Nephron (organoid): Measurements from ENCODE around the gene LBHD2.

Experiments
- H3K27ac Mint-ChIP-seq, 3 experiments: 2 replicates each; pipeline ENCODE4 v1.8.0; 2020; ENCODE audit warnings: mixed read lengths in 3 of 3, mild to moderate bottlenecking in 2 of 3, moderate library complexity in 1 of 3
- H3K27me3 Mint-ChIP-seq: 2 replicates; pipeline ENCODE4 v1.8.0; 2021; ENCODE audit warnings: low read depth, mild to moderate bottlenecking, moderate library complexity, mixed read lengths
- H3K36me3 Mint-ChIP-seq: 2 replicates; pipeline ENCODE4 v1.8.0; 2020; ENCODE audit warnings: low read depth, mixed read lengths
- H3K4me1 Mint-ChIP-seq: 2 replicates; pipeline ENCODE4 v1.8.0; 2020; ENCODE audit warnings: mixed read lengths
- H3K4me3 Mint-ChIP-seq, 3 experiments: 2 replicates each; pipeline ENCODE4 v1.8.0; 2020; ENCODE audit warnings: mild to moderate bottlenecking in 3 of 3, mixed read lengths in 3 of 3, moderate library complexity in 2 of 3
- H3K9me3 Mint-ChIP-seq: 2 replicates; pipeline ENCODE4 v1.8.0; 2020; ENCODE audit warnings: mixed read lengths
- CTCF ChIP-seq, 3 experiments: fragments of 200-600 bp; sonication (generic); IDR thresholded peaks; one replicate each; pipeline ENCODE4 v1.5.0; 2021; ENCODE audit warnings: antibody characterized with exemption in 3 of 3; ENCODE audit not compliant: unreplicated experiment in 3 of 3

LBHD2 gene

GRCh38 chr14:103070971-103071542 lies 13.0 kb upstream of the LBHD2 start:
- Mint-ChIP-seq H3K36me3 (no peaks in the 10 kb centered on the region), H3K4me1 (peaks cover 12% of the 10 kb centered on the region), H3K9me3 (no peaks in the 10 kb centered on the region), H3K4me3 (no peak overlapping the region), H3K27me3 (peaks cover 4% of the 10 kb centered on the region), H3K27ac (no peak overlapping the region)
- TF ChIP-seq CTCF (IDR thresholded peaks at IDR 0.05; ENCODE audit: unreplicated experiment in 3 of 3) = no peak

- no peak overlapping the region for H3K4me3 Mint-ChIP-seq
- H3K9me3 Mint-ChIP-seq = no peaks in the 10 kb centered on the region
- H3K27ac Mint-ChIP-seq = no peak overlapping the region
- no peaks in the 10 kb centered on the region for H3K36me3 Mint-ChIP-seq
- H3K27me3 Mint-ChIP-seq = peaks cover 4% of the 10 kb centered on the region
- no peak for TF ChIP-seq CTCF (IDR thresholded peaks at IDR 0.05; ENCODE audit: unreplicated experiment in 3 of 3)
- H3K4me1 Mint-ChIP-seq = peaks cover 12% of the 10 kb centered on the region
Observed at GRCh38 chr14:103071544-103072251, 12.3 kb upstream of the LBHD2 start.

- Mint-ChIP-seq H3K36me3 (no peaks in the 10 kb centered on the region), H3K9me3 (no peaks in the 10 kb centered on the region), H3K4me3 (no peak overlapping the region), H3K27ac (peak overlapping the region; percentile 63 to 80 (median 73)), H3K4me1 (peaks cover 5% of the 10 kb centered on the region), H3K27me3 (peaks cover 7% of the 10 kb centered on the region)
- no peak for TF ChIP-seq CTCF (IDR thresholded peaks at IDR 0.05; ENCODE audit: unreplicated experiment in 3 of 3)
Observed at GRCh38 chr14:103072595-103073366, 11.2 kb upstream of the LBHD2 start.

- Mint-ChIP-seq H3K36me3 (no peaks in the 10 kb centered on the region), H3K27me3 (peaks cover 14% of the 10 kb centered on the region), H3K4me1 (peaks cover 5% of the 10 kb centered on the region), H3K9me3 (no peaks in the 10 kb centered on the region), H3K27ac (peak overlapping the region in 2 of 3 experiments; percentile 73 to 80), H3K4me3 (no peak overlapping the region)
- TF ChIP-seq CTCF (IDR thresholded peaks at IDR 0.05; ENCODE audit: unreplicated experiment in 3 of 3) = no peak
Observed at GRCh38 chr14:103073367-103073875, 10.6 kb upstream of the LBHD2 start.

GRCh38 chr14:103073876-103074728 lies 9.9 kb upstream of the LBHD2 start:
- H3K4me1 Mint-ChIP-seq = peaks cover 5% of the 10 kb centered on the region
- peak overlapping the region; percentile 5 to 83 (median 69) for H3K27ac Mint-ChIP-seq
- H3K36me3 Mint-ChIP-seq = no peaks in the 10 kb centered on the region
- no peaks in the 10 kb centered on the region for H3K9me3 Mint-ChIP-seq
- peaks cover 10% of the 10 kb centered on the region for H3K27me3 Mint-ChIP-seq
- TF ChIP-seq CTCF (IDR thresholded peaks at IDR 0.05; ENCODE audit: unreplicated experiment in 3 of 3) = no peak
- H3K4me3 Mint-ChIP-seq = peak overlapping the region in 1 of 3 experiments; percentile 42
